ENCODE results near the gene ARHGAP27.
"Not testable (repeated sequence)": the region's sequence is repeated elsewhere in the genome, so short reads cannot be mapped to it uniquely, and the experiment has no call there.

Gene ARHGAP27

DNA sequence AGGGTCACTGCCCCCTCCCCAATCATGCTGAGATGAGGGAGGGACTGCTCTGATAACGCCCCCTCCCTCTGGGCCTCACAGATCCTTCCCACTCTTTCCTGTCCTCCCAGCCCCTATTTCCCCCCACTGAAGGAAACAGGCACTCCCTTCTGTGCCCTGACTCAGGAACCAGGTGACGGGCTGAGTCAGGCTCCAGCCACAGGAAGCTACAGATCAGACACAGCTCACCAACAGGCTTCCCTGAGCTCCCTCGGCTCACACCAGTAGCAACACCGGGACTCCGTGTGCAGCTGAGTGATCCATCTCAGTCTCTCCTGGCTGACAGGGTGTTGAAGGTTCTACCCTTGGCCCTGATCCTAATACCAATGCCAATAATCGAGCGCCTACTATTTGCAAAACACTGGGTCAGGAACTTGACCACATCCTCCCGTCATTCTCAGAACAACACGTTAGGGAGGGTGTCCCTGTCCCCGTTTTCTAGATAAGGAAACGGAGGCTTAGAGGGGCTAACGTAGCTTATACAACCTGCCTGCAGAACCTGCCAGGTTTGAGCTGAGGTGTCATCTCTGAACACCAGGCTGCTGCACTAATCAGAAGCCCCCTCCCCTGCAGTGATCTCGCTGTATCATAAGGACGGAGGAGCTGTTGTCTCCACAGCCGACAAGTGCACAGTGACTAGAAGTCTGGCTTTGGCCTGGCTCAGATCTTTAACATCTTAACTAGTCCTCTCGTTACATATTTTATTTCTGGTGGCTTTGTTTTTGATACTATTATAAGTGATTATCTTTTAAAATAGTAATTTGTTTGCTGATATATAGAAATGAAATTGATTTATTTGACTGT, 13.5 kb upstream of the ARHGAP27 start:
- DNase-seq (ENCODE audit: low read depth), result peak; percentile 92

DNA sequence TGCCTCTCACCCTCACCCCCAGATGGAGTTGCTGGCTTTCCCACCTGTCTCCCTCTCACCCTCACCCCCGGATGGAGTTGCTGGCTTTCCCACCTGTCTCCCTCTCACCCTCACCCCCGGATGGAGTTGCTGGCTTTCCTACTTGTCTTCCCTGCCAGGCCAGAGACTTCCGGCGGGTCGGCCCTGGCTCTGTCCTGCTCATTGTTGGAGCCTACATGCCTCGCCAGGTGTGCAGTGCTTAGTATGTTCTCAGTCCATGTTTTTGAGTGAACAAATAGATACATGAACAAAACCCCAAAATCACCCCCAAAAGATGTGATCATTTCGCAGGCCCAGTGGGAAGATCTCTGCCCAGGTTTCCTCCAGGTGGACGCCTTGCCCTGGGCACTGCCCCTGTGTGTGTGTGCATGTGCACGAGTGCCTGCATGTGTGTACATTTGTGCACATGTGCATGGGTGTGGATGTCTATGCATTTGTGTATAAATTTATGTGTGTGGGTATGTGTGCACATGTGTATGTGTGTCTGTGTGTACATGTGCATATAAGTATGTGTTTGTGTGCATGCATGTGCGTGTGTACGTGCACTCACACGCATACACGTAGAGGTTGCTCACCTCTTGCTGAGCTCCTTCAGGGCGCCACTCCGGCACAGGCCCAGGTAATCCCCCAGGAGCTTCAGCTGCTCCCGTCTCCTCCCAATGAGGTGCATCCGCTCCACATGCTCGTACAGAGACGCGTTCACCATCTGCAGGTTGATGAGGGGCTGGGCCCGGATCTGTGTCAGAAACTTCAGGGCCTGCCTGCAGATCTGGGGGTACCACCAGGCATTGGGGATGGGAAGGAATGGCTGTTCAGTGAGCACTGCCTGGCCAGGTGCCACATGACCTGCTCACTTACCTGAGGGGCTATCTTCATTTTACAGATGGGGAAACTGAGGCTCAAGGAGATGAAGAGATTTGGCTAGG, 12.5 kb upstream of the ARHGAP27 start:
- DNase-seq (ENCODE audit: low read depth), result not testable (repeated sequence)

GRCh38 chr17:45444301-45444700, 11.6 kb upstream of the ARHGAP27 start:
- DNase-seq (ENCODE audit: low read depth), result not testable (repeated sequence)

DNA sequence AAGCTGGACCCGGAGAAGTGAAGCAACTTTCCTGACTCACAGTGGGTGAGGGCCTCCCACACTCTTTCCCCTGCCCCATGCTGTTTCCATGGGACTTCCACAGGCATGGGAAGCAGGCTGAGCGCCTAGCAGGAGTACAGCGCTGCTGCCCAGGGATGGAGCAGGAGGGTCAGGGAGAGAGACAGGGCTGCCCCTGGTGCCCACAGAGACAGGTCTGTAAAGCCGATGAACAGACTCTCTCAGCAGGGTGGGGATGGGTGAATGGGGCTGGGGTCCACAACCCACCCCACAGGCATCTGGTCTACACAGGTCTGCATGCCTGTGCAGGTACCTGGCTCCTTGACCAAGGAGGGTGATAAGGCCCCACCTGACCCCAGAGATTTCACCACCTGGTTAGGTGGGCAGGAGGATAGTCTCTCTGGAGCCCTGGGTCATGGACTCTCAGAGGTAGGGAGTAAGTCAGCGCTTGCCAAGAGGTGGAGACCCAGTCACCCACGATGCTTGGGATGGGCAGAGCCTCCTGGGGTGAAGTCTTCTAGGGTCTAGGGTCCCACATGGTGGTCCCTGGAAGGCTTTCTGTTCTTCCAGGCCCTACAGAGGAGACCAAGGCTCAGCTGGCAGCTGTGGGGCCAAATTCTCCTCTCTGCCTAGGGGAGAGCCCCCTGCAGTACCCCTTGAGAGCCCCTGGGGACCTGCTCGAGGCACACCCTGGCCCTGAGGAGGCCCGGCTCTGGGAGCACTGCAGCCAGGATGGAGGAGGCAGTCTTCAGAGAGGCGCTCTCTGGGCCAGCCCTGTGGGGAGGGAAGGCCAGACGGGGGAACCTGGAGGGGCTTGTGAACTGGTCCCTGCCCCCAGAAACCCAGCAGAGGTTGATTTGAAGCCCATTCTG, 10.9 kb upstream of the ARHGAP27 start:
- DNase-seq (ENCODE audit: low read depth), result not testable (repeated sequence)

DNA sequence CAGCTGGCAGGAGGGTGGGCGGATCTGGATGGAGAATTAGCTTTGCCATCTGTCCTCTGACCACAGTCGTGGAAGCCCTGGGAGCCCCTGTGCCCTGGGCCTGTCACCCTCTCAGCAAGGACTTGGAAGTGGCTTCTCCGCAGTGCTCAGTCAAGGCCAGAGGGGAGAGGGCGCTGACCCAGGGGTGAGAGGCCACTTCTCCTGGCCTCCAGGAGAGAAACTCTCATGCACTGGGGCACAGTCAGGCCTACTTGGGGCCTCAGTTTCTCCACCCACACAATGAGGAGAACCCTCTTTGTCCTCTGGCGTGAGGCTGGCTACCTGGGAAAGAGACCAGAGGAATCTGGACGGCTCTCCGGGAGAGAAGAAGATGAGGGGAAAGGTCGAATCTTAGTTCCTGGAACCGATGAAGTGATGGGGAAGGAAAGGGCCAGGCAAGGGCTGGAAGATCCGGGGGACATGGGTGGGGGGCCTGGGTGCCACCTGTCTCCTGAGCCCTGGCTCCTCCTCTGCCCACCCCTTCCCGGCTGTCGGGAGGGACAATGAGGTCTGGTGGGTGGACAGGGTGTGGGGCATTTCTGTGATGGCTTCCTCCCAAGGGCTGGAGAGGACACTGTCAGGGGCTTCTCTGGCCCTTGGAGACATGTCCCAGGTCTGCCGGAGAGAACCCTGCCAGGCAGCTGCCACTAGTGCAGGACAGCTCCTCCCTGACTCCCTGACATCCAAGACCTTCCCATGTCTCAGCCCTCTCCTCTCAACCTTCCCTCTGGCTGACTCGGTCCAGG, 9.0 kb upstream of the ARHGAP27 start:
- DNase-seq (ENCODE audit: low read depth), result no peak

DNA sequence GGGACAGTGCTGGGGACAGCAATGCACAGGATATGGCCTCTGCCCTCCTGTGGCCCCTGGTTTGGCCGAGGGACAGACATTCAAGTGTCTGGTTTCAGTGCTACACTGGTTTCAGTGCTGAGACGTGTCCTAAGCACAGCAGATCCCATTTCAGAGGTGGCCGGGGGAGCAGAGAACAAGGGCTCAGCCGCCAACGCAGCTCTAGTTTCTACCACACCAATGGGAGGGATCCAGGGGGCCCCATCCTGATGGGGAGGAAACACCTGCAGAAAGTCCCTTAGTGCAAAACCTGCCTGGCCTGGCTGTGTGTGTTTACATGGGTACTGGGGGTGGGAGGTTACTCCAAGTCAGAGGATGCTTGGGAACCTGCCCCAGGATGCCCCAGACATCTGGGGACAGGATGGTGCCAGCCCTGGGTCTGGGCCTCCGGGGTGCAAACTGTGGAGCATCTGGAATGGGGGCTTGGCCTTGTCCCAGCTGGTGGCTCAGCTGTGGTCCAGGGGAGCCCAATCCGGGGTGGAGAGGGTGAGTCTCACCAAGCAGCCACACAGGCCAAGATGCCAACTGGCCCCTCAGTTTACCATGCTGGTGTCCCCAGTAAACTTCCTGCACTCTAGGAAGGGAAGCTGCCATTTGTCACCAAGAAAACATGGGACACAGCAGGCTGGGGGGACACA, 8.3 kb upstream of the ARHGAP27 start:
- DNase-seq (ENCODE audit: low read depth), result not testable (repeated sequence)

- no peak for DNase-seq (ENCODE audit: low read depth)
Observed at GRCh38 chr17:45440161-45440778, 7.6 kb upstream of the ARHGAP27 start.

DNA sequence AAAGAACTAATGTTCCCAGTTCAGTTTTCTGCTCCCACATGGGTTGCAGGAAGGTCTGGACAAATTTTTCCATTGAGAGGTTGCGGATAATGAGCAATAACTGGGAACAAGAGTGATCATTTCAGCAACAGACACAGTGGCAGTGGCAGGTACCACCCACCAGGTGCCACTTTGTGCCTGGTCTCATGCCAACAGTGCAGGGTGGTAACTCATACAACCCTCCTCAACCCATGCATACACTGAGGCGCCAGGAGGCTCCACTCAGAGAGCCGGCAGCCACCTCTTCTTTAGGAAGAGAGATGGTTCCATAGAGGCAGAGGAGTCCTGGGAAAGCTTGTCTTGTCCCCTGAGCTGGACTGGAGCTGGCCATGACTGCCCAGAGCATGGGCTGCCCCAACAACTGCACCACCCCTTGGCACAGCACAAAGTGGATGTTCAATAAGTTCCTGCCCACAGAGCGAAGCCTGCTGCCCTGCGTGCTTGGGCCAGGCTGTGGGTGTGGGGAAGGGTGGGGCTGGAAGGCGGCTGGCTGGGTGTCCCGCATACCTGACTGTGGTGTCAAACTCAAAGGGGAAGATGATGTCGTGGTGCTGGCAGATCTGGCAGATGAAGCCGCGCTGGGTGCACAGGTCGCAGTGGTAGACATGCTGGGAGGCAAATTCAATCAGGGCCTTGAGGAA, 6.4 kb upstream of the ARHGAP27 start:
- DNase-seq (ENCODE audit: low read depth), result no peak

GRCh38 chr17:45437465-45438283, 5.0 kb upstream of the ARHGAP27 start:
- no peak for DNase-seq (ENCODE audit: low read depth)

- no peak for DNase-seq (ENCODE audit: low read depth)
Observed at GRCh38 chr17:45436625-45437464, 4.2 kb upstream of the ARHGAP27 start.

DNA sequence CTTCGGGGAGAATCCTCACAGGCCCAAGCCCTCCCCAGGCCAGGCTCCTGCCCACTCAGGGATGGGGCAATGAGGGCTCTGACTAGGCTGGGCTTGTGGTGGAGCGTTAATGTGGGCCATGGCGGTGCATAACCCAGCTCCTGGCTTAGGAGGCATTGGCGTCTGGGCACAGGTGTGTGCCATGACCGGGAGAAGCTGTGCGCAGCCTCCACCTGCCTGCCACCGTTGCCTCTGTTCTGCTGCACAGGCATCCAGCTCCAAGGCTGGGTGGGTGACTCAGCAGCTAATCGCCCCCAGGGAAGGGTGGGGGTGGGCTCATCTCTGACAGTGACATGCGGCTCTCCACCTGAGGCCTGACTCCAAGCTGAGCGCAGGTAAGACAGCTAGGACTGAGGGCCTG, 3.5 kb upstream of the ARHGAP27 start:
- DNase-seq (ENCODE audit: low read depth), result no peak

GRCh38 chr17:45435481-45435880, 2.8 kb upstream of the ARHGAP27 start:
- no peak for DNase-seq (ENCODE audit: low read depth)

- no peak for DNase-seq (ENCODE audit: low read depth)
Observed at GRCh38 chr17:45433159-45433535, 477 bp upstream of the ARHGAP27 start.

GRCh38 chr17:45431531-45432404, 902 bp downstream of the ARHGAP27 start:
- DNase-seq (ENCODE audit: low read depth), result peak; percentile 81

DNA sequence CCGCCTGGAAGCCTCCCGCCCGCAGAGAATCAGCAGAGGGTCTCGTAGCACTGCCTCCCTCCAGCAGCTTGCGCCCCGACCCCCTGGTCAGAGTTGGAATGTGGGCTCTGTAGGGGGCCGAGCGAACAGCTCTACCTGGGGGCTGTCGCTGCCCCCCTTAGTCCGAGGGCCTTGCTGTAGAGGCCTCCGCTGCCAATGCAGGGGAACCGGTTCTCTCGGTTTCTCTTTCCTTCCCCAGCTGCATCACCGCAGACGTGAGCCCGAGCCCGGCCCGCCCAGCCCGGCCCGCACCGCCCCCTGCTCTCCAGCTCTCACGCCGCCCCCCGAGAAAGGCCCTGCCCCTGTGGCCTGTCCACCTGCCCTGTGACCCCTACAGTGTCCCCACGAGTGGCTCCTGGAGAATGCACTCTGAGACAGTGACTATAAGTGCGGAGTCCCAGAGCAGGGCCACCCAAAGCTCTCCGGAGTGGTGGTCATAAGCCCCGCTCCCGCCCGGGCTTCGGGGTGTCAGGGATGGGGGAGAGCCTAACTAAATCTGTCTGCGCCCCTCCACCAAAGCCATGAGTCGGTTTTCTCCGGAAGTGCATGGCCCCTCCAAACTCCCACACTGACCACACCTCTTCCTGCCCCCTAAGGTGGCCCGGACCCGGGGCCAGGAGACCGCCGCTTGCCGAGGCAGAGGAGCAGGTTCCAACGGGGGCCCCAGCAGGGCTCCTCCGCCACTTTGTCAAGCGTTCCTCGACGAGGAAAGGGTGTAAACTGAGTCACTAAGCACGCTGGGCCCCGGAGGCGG, 1.7 kb downstream of the ARHGAP27 start:
- peak; percentile 53 for DNase-seq (ENCODE audit: low read depth)

Data from ELR (cell line).